ENCODE results near the gene IQGAP3. TPM values are rescaled to one million over a fixed set of nuclear protein-coding genes. Genes with fewer than 3 reads are reported as not detected.

The IQGAP3 gene
- total and polyA plus RNA-seq, 2 of the 4 experiments (the other 2 are of a cell fraction): 12.5 to 13.6 TPM

DNA sequence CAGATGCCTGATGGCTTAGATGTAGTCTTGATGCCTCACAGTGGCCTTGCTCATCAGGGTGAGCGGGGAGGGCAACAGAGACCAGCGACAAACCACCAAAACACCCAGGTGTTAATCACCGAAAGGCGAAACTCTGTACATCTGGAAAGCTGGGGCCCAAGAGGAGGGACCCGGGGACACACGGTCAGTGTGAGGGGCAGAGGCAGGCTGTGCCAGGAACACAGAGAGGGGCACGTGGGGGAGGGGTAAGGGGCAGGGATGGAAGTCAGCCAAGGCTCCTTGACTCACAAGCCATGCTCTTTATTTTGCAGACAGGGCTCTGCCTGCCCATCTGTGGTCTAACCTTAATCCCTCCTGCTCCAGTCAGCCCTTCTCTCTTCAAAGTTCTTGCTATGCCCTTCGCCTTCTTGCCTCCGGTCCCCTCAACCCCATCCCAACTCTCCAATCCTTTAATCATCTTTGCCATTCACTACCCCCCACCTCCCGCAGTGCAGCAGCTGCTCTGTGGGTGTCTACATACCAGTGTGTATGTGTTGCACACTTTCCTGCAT is 76.1 kb downstream of the IQGAP3 start:
- Histone ChIP-seq H3K9me3 (ENCODE audit: control insufficient read depth, insufficient read depth, low read length) (no peaks in the 10 kb centered on the region), H2BK120ac (ENCODE audit: low read depth, low read length) (no peak overlapping the region), H3K4me1 (ENCODE audit: control insufficient read depth, insufficient read depth, low read length) (peaks cover 47% of the 10 kb centered on the region), H3K4me2 (ENCODE audit: low read depth, low read length) (peak overlapping the region; percentile 15; the same call in 1 of the 2 replicates), H4K20me1 (ENCODE audit: insufficient read depth, low read length) (peaks cover 92% of the 10 kb centered on the region), H3K18ac (ENCODE audit: low read depth, low read length) (no peak overlapping the region), H4K5ac (ENCODE audit: low read depth, low read length) (no peak overlapping the region), H3K27me3 (ENCODE audit: control insufficient read depth, insufficient read depth, low read length) (no peaks in the 10 kb centered on the region), H3K27ac (ENCODE audit: insufficient read depth, low read length) (no peak overlapping the region), H4K91ac (ENCODE audit: insufficient read depth, low read depth, low read length) (no peak overlapping the region), H2AK5ac (ENCODE audit: low read depth, low read length) (peak overlapping the region; percentile 29; the same call in 1 of the 2 replicates), H2BK5ac (ENCODE audit: low read depth, low read length, poor library complexity, severe bottlenecking) (no peak overlapping the region), H3K4ac (ENCODE audit: low read depth, low read length) (no peak overlapping the region), H4K8ac (ENCODE audit: low read depth in 2 of 2, low read length in 2 of 2) (no peak overlapping the region), H2AFZ (replicated peaks; ENCODE audit: low read length, poor library complexity) (no peak overlapping the region), H2AK9ac (replicated peaks; ENCODE audit: low read depth, low read length, poor library complexity) (no peak overlapping the region), H3K9me1 (ENCODE audit: insufficient read depth, low read length) (peaks cover 54% of the 10 kb centered on the region), H2BK20ac (ENCODE audit: low read depth, low read length) (no peak overlapping the region), H3K79me1 (ENCODE audit: low read depth in 1 of 2, low read length in 2 of 2) (peaks cover 5 to 77% of the 10 kb centered on the region in 2 experiments; a peak in 2 of 4 replicates), H3K23ac (ENCODE audit: low read depth, low read length) (peak overlapping the region; percentile 69; the same call in 1 of the 2 replicates), H3K9ac (ENCODE audit: low read depth, low read length) (no peak overlapping the region), H2BK15ac (ENCODE audit: low read depth, low read length) (no peak overlapping the region), H3K14ac (replicated peaks; ENCODE audit: low read depth, low read length) (peak overlapping the region; percentile 39; the same call in 1 of the 2 replicates), H3K56ac (ENCODE audit: extremely low read depth, insufficient read depth, low read length) (no peak overlapping the region), H3K36me3 (ENCODE audit: control insufficient read depth, insufficient read depth, low read length) (peaks cover 5% of the 10 kb centered on the region; the same call in 1 of the 2 replicates), H3K4me3 (ENCODE audit: insufficient read depth, low read depth, low read length) (no peak overlapping the region)
- BruUV-seq (replicated peaks): no TSS peak
- in situ Hi-C loops (cut with MboI; ENCODE audit: low sequenced_read_pairs): no loop called here
- TF ChIP-seq MAZ (IDR thresholded peaks at IDR 0.05; ENCODE audit: borderline replicate concordance, low read depth, low read length): peak; percentile 8; the same call in 1 of the 2 replicates
- TF ChIP-seq RCOR1 (IDR thresholded peaks at IDR 0.05; ENCODE audit: insufficient replicate concordance, low read length): no peak
- DNase-seq: peak; percentile 28
- WGBS, 2 experiments (ENCODE audit: extremely low coverage in 2 of 2, insufficient read length in 1 of 2): 48% methylated on average over 3 of the region's 10 CpGs; no CpG with 5 or more reads in 1 of the 2 experiments
- intact Hi-C loops (cut with micrococcal nuclease): no loop called here
- POLR2A ChIA-PET (ENCODE audit: unreplicated experiment): no interaction called here
- CTCF ChIA-PET: interaction anchor here (1.9 kb wide), 1 partner anchor 9 kb away, joined by 6 read pairs; no protein-coding TSS in a partner anchor
- ATAC-seq (ENCODE audit: low read depth): no peak
- dilution Hi-C loops (cut with HindIII; ENCODE audit: low sequenced_read_pairs, unreplicated experiment): no loop called here
